PFSK-1 (cell line): ENCODE data around the gene AMBRA1.

Experiments used
- FOXP2 ChIP-seq: optimal IDR thresholded peaks from 2 replicates; pipeline ENCODE3; 2011; ENCODE audit warnings: borderline replicate concordance, control low read depth, inconsistent platforms; ENCODE audit not compliant: insufficient read depth; ENCODE audit errors: extremely low read length, extremely low read depth
- TAF1 ChIP-seq: IDR thresholded peaks from 2 replicates; pipeline ENCODE4 v1.6.1; 2012; ENCODE audit warnings: low read length, control low read depth, borderline replicate concordance; ENCODE audit not compliant: insufficient read depth
- TF ChIP-seq, protein P1 (sequence below), 2 experiments: IDR thresholded peaks; 2 replicates each; pipeline versions ENCODE4 v1.6.1 to v1.8.0; 2011 to 2012; ENCODE audit warnings: low read depth in 2 of 2, low read length in 2 of 2, control low read depth in 1 of 2, inconsistent platforms in 1 of 2, mild to moderate bottlenecking in 1 of 2, moderate library complexity in 1 of 2; ENCODE audit not compliant: insufficient read depth in 1 of 2

DNA sequence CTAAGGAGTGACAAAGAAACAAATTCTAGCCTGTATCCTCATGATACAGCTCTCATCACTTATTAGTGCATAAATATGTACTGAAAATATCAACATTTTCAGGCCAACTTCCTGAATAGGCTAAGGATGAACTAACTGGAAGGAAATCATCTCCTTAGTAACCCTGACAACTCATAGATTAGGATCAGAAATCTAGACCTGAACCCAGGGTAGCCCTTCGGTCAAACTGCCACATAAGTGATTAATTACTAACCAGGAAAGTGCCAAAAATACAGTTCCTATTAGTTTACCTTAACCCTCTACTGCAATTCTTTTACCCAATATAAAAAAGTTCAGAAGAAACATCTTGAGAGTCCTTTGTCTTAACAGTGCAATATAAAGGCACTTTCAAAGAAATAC, 40.0 kb downstream of the AMBRA1 start:
- no peak for TF ChIP-seq FOXP2
- TF ChIP-seq, protein P1, sequence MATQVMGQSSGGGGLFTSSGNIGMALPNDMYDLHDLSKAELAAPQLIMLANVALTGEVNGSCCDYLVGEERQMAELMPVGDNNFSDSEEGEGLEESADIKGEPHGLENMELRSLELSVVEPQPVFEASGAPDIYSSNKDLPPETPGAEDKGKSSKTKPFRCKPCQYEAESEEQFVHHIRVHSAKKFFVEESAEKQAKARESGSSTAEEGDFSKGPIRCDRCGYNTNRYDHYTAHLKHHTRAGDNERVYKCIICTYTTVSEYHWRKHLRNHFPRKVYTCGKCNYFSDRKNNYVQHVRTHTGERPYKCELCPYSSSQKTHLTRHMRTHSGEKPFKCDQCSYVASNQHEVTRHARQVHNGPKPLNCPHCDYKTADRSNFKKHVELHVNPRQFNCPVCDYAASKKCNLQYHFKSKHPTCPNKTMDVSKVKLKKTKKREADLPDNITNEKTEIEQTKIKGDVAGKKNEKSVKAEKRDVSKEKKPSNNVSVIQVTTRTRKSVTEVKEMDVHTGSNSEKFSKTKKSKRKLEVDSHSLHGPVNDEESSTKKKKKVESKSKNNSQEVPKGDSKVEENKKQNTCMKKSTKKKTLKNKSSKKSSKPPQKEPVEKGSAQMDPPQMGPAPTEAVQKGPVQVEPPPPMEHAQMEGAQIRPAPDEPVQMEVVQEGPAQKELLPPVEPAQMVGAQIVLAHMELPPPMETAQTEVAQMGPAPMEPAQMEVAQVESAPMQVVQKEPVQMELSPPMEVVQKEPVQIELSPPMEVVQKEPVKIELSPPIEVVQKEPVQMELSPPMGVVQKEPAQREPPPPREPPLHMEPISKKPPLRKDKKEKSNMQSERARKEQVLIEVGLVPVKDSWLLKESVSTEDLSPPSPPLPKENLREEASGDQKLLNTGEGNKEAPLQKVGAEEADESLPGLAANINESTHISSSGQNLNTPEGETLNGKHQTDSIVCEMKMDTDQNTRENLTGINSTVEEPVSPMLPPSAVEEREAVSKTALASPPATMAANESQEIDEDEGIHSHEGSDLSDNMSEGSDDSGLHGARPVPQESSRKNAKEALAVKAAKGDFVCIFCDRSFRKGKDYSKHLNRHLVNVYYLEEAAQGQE (IDR thresholded peaks at IDR 0.05; ENCODE audit: insufficient read depth in 1 of 2, low read depth in 2 of 2, low read length in 2 of 2) = no peak
- no peak for TF ChIP-seq TAF1
